Measurements from ENCODE around the gene KIF12. TPM values are rescaled to one million over a fixed set of nuclear protein-coding genes. Genes with fewer than 3 reads are reported as not detected.

The KIF12 gene
- total and polyA plus RNA-seq, 2 of the 13 experiments (the other 11 are each of a cell fraction or from before 2014, with no cell fraction given) = 1.8 to 12.5 TPM

GRCh38 chr9:114082017-114082762 lies 16.9 kb downstream of the KIF12 start (continued):
- TF ChIP-seq PRMT3 (CRISPR knock-in tag; IDR thresholded peaks at IDR 0.05; ENCODE audit: borderline replicate concordance, low read depth) = peak; percentile 40
- TF ChIP-seq HNF1A (IDR thresholded peaks at IDR 0.05; ENCODE audit: low read depth) = peak; percentile 74
- peak; percentile 89; the same call in 1 of the 2 replicates for TF ChIP-seq HNF1A (CRISPR knock-in tag; IDR thresholded peaks at IDR 0.05; ENCODE audit: borderline replicate concordance)
- peak; percentile 65 for TF ChIP-seq KDM6A (CRISPR knock-in tag; IDR thresholded peaks at IDR 0.05; ENCODE audit: low read depth)
- peak; percentile 81 for TF ChIP-seq PHF5A (CRISPR knock-in tag; IDR thresholded peaks at IDR 0.05; ENCODE audit: low read depth, unreplicated experiment)
- TF ChIP-seq BCL6 (CRISPR knock-in tag; IDR thresholded peaks at IDR 0.05) = peak; percentile 83
- TF ChIP-seq NONO (IDR thresholded peaks at IDR 0.05) = no peak
- no peak for TF ChIP-seq NONO (CRISPR knock-in tag; conservative IDR thresholded peaks at IDR 0.05)
- no peak for TF ChIP-seq PRDM15 (CRISPR knock-in tag; IDR thresholded peaks at IDR 0.05)
- peak; percentile 12; the same call in 1 of the 2 replicates for TF ChIP-seq RERE (CRISPR knock-in tag; IDR thresholded peaks at IDR 0.05; ENCODE audit: low read depth)
- no peak for TF ChIP-seq ZNF20 (CRISPR knock-in tag; IDR thresholded peaks at IDR 0.05)
- no peak for TF ChIP-seq BHLHE40 (IDR thresholded peaks at IDR 0.05; ENCODE audit: low read length)
